NCI-H128 (cell line): ENCODE measurements around the gene PPP2R2D.
"Not testable (repeated sequence)": the region's sequence is repeated elsewhere in the genome, so short reads cannot be mapped to it uniquely, and the experiment has no call there.

ENCODE experiments used
- DNase-seq: peaks from one replicate; lab custom pipeline; 2025; ENCODE audit not compliant: unreplicated experiment; lab: John Stamatoyannopoulos, UW

Gene PPP2R2D

DNA sequence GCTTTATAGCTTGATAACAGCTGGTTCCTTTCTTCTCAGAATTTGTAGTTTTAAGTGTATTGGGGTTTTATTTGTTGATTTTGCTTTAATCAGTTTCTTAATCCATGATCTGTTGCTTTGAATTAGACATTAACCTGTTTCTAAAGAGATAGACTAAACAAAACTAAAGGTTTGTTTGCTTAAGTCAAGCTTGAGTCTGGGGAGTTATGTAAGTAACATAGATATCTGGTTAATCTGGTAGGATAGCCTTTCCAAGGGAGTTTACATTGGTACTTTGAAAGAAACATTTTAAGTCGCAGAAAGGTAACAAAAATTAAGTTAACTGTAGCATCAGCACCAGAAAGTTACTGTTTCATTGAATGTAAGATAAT lies 5.4 kb downstream of the PPP2R2D start:
- no peak for DNase-seq

DNA sequence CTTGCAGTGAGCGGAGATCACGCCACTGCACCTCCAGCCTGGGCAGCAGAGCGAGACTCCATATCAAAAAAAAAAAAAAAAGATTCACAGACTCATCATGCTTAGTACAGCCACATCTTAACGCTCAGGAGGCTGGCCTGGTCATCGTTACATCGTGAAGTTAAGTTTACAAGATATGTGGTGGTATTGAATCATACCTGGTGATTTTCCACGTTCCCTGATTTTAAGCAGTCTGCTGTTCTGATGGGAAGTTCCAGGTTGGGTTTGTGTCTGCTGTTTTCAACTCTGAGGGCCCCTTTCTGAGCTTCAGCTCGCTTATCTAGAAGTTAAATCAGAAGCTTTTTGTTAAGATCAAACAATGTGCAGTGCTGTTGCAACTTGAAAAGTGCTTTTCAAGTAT lies 6.9 kb downstream of the PPP2R2D start:
- DNase-seq = no peak

DNA sequence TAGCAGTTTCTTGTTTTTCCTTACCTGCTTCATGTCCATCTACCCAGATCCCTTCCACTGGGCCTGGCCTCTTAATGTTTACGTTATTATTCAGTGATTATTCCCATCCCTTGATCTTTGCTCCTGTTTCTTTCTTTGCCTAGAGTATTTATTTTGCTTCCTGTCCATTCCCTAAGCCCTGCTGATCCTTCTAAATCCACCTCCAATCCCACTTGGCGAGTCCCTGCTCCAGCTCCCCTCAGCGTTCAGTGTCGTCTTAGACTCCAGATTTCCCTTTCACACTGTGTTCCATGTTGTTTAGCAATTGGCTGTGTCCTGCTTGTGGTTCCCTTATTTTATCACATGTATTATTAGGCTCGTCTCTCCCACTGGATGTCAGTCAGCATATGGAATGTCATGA lies 7.3 kb downstream of the PPP2R2D start:
- DNase-seq = no peak

- DNase-seq = no peak
These were observed 8.4 kb downstream of the PPP2R2D start for GRCh38 chr10:131909014-131909808.

- DNase-seq = no peak
These were observed 9.1 kb downstream of the PPP2R2D start for GRCh38 chr10:131909929-131910328.

DNA sequence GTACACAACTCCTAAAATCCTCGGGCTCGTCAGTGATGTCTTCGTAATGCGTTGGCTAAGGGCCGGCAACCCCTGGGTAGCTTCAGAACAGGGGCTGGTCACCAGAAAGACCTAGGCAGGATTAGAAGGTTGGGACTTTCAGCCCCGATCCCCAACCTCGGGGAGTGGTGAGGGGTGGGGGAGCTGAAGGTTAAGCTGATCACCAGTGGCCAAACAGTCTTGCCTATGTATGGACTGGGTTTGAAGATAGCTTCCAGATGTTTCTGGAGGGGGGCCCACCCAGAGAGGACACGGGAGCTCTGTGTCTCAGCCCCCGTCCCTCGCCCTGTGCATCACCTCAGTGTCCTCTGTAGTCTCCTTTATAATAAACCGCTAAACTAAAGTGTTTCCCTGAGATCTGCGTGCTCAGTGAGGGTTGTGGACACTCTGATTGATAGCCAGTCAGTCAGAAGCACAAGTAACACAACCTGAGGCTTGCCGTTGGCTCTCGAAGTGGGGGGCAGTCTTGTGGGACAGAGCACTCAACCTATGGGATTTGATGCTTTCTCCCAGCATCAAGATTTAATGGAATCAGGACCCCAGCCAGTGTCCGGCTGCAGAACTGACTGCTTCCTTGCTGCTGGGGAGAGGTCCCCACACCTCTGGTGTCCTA lies 10.0 kb downstream of the PPP2R2D start:
- no peak for DNase-seq

DNA sequence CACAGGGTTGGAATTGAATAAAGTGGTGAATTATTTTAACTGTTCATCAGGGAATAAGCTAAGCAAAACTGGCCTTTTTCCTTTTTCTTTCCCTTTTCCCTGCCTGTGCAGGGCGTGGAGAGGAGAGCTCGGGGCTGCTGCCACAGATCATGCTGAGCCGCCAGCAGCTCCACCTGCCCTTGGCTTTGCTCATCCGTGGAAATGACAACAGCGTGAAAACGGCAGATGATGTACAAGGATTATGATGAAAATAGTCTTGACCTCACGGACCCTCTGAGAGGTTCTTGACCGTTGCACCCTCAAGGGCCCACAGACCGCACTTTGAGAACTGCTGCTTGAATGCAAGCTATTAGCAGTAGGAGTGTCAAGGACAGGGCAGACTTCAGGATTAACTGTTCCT lies 10.6 kb downstream of the PPP2R2D start:
- no peak for DNase-seq

DNA sequence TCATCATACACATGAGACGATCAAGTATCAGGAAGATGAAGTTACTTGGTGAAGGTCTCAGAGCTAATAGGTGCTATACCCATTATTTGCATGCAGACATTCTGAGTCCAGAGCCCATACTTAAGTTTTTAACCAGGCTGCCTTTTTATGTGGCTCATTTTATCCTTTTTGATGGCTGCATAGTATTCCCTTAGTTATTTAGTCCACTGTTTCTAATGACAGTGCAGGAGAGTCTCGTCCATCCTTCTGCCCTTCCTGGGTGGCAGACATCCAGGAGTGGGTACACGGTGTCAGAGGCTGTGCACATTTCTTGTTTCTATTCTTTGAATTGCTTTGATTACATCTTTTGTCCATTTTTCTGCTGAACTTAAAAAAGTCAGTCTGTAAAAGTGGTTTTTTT lies 11.8 kb downstream of the PPP2R2D start:
- no peak for DNase-seq

GRCh38 chr10:131915484-131915883 lies 14.7 kb downstream of the PPP2R2D start:
- no peak for DNase-seq

- DNase-seq = no peak
These were observed 15.4 kb downstream of the PPP2R2D start for GRCh38 chr10:131915990-131916766.

- DNase-seq = not testable (repeated sequence)
These were observed 16.0 kb downstream of the PPP2R2D start for GRCh38 chr10:131916767-131917160.

DNA sequence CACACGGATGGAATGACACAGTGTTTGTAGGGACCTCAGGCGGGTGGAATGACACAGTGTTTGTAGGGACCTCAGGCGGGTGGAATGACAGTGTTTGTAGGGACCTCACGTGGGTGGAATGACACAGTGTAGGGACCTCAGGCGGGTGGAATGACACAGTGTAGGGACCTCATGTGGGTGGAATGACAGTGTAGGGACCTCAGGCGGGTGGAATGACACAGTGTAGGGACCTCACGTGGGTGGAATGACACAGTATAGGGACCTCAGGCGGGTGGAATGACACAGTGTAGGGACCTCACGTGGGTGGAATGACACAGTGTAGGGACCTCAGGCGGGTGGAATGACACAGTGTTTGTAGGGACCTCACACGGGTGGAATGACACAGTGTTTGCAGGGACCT lies 16.7 kb downstream of the PPP2R2D start:
- DNase-seq = not testable (repeated sequence)

DNA sequence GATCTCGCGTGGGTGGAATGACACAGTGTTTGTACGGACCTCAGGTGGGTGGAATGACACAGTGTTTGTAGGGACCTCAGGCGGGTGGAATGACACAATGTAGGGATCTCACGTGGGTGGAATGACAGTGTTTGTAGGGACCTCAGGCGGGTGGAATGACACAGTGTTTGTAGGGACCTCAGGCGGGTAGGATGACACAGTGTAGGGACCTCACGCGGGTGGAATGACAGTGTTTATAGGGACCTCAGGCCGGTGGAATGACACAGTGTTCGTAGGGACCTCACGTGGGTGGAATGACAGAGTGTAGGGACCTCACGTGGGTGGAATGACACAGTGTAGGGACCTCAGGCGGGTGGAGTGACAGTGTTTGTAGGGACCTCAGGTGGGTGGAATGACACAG lies 18.7 kb downstream of the PPP2R2D start:
- not testable (repeated sequence) for DNase-seq

DNA sequence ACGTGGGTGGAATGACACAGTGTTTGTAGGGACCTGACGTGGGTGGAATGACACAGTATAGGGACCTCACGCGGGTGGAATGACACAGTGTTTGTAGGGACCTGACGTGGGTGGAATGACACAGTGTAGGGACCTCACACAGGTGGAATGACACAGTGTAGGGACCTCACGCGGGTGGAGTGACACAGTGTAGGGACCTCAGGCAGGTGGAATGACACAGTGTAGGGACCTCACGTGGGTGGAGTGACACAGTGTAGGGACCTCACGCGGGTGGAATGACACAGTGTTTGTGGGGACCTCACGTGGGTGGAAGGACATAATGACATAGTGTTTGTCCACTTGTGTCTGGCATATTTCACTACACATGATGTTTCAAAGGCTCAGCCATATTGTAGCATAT lies 19.3 kb downstream of the PPP2R2D start:
- DNase-seq = no peak

DNA sequence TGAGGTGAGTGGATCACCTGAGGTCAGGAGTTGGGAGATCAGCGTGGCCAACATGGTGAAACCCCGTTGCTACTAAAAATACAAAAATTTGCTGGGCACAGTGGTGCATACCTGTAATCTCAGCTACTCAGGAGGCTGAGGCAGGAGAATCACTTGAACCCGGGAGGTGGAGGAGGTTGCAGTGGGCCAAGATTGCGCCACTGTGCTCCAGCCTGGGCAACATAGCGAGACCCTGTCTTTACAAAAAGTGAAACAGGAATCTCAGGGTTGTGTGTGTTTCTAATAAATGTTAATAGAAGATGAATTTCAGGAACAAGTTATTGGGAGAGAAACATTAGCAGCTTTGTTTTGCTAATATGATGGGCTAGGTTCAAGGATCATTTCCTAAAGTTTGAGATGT lies 19.9 kb downstream of the PPP2R2D start:
- DNase-seq = no peak

- DNase-seq = no peak
These were observed 20.4 kb downstream of the PPP2R2D start for GRCh38 chr10:131921184-131921583.

GRCh38 chr10:131923038-131923756 lies 22.4 kb downstream of the PPP2R2D start:
- DNase-seq = no peak

GRCh38 chr10:131925011-131925649 lies 24.3 kb downstream of the PPP2R2D start:
- DNase-seq = no peak

DNA sequence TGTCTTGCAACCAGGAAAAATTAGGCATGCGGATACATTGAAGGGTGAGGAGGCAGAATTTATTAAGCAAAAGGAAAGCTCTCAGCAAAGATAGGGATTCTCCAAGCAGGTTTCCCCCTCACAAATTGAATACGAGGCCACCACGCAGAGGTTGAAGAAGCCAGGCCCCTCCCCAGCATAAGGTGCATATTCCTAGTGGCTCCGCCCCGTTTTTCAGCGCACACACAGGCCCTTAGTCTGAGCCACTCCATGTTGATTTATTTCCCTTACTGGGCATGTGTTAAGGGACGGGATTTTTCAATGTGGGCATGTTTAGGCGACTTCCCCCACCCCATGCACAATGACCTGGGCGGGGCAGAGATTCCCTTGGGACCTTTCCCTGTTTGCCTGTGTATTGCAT lies 24.9 kb downstream of the PPP2R2D start:
- no peak for DNase-seq

DNA sequence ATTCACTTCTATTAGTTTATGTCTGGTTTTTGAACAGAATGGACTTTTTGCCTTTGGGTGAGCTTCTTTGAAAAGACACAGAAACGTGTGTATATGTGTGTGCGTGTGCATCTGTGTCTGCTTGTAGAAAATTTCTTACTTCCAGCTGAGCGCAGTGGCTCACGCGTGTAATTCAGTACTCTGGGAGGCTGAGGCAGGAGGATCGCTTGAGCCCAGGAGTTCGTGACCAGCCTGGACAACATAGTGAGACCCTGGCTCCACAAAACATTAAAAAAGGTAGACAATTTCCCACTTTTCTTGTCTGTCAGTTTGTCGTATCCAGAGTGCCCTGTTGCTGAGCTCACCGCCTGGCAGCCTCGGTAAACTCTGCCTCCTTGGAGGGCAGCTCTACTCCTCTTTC lies 25.4 kb downstream of the PPP2R2D start:
- DNase-seq = no peak
